Fibroblast of lung (primary cell): ENCODE measurements around the gene TRIM8.

Experiments used
- CTCF ChIP-seq, 2 donors: IDR thresholded peaks in 1 of 2; conservative IDR thresholded peaks in 1 of 2; 1 replicate in 1 of 2; 2 replicates in 1 of 2; pipeline ENCODE4 v1.5.1; 2011 to 2012; ENCODE audit warnings: low read length in 2 of 2, control low read depth in 1 of 2, inconsistent platforms in 1 of 2, low read depth in 1 of 2, mild to moderate bottlenecking in 1 of 2
- EZH2 ChIP-seq: IDR thresholded peaks from 2 replicates; pipeline ENCODE4 v1.5.1; 2012; ENCODE audit warnings: low read length, control low read depth, mild to moderate bottlenecking; ENCODE audit errors: missing control alignments

DNA sequence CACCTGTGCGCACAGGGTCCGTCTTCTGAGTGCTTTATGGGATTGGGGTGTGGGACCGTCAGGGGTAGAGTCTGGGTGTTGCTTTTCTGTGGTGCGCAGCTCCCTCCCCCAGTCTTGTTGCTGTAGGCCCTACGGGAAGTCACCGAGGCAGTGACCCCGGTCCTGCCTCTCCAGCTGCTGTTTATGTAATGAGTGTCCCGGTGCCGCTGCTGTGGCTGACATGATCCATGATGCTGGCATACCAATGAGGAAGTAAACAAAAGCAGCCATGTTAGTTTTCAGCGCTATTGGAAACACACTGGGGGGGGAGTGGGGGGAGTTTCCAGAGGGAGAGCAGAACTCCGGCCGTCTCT is 1.1 kb downstream of the TRIM8 start:
- TF ChIP-seq CTCF (conservative IDR thresholded peaks at IDR 0.05 in 1 of 2, IDR thresholded peaks at IDR 0.05 in 1 of 2; ENCODE audit: low read depth in 1 of 2, low read length in 2 of 2) (no peak), EZH2 (no peak)
